H9 (cell line): ENCODE results near the gene PLEKHG3. TPM values are rescaled to one million over a fixed set of nuclear protein-coding genes. Genes with fewer than 3 reads are reported as not detected.

Source experiments
- DNase-seq: peaks from one replicate; pipeline ENCODE4 v3.0.0-alpha.2; 2017
- H2AFZ ChIP-seq: one replicate; pipeline ENCODE4 v1.6.1; 2013; ENCODE audit warnings: mild to moderate bottlenecking, low read length, control low read depth, moderate library complexity
- H2AK5ac ChIP-seq: 2 replicates; pipeline ENCODE4 v1.6.1; 2013; ENCODE audit warnings: low read length, control low read depth, mixed read lengths; ENCODE audit not compliant: insufficient read length
- H2BK120ac ChIP-seq: one replicate; pipeline ENCODE4 v1.6.1; 2013; ENCODE audit warnings: low read depth, mild to moderate bottlenecking, low read length, control low read depth, inconsistent platforms; ENCODE audit not compliant: poor library complexity, severe bottlenecking
- H2BK12ac ChIP-seq: 2 replicates; pipeline ENCODE4 v1.6.1; 2013; ENCODE audit warnings: low read length, control low read depth, mixed read lengths, low read depth; ENCODE audit not compliant: insufficient read length
- H2BK15ac ChIP-seq: 2 replicates; pipeline ENCODE4 v1.6.1; 2013; ENCODE audit warnings: low read depth, low read length, control low read depth
- H2BK20ac ChIP-seq: one replicate; pipeline ENCODE4 v1.6.1; 2013; ENCODE audit warnings: low read depth, mild to moderate bottlenecking, low read length, control low read depth, inconsistent platforms; ENCODE audit not compliant: poor library complexity, severe bottlenecking
- H2BK5ac ChIP-seq: 2 replicates; pipeline ENCODE4 v1.6.1; 2013; ENCODE audit warnings: low read length, control low read depth, mixed read lengths; ENCODE audit not compliant: insufficient read length
- H3K14ac ChIP-seq: 2 replicates; pipeline ENCODE4 v1.6.1; 2013; ENCODE audit warnings: low read length, control low read depth; ENCODE audit not compliant: insufficient read depth
- H3K18ac ChIP-seq: 2 replicates; pipeline ENCODE4 v1.6.1; 2013; ENCODE audit warnings: low read depth, mild to moderate bottlenecking, mixed read lengths, low read length, control low read depth; ENCODE audit not compliant: insufficient read length
- H3K23ac ChIP-seq: 2 replicates; pipeline ENCODE4 v1.6.1; 2013; ENCODE audit warnings: low read length, control low read depth, mixed read lengths, low read depth; ENCODE audit not compliant: insufficient read length
- H3K23me2 ChIP-seq: 2 replicates; pipeline ENCODE4 v1.6.1; 2013; ENCODE audit warnings: low read depth, mild to moderate bottlenecking, mixed read lengths, low read length, control low read depth; ENCODE audit not compliant: insufficient read length, poor library complexity, severe bottlenecking
- H3K27ac ChIP-seq: 2 replicates; pipeline ENCODE4 v1.5.1; 2013; ENCODE audit warnings: low read length, control low read depth, mixed read lengths, low read depth; ENCODE audit not compliant: insufficient read length
- H3K27me3 ChIP-seq: 2 replicates; pipeline ENCODE4 v1.6.1; 2013; ENCODE audit warnings: low read length, control low read depth, inconsistent platforms; ENCODE audit not compliant: insufficient read depth
- H3K4ac ChIP-seq: 2 replicates; pipeline ENCODE4 v1.6.1; 2013; ENCODE audit warnings: low read depth, mild to moderate bottlenecking, control low read depth, inconsistent platforms, low read length, moderate library complexity
- H3K4me1 ChIP-seq: 2 replicates; pipeline ENCODE4 v1.6.1; 2013; ENCODE audit warnings: low read length, control low read depth, inconsistent platforms; ENCODE audit not compliant: insufficient read depth
- H3K4me2 ChIP-seq: 2 replicates; pipeline ENCODE4 v1.6.1; 2013; ENCODE audit warnings: low read length, control low read depth, mixed read lengths; ENCODE audit not compliant: insufficient read length, insufficient read depth
- H3K56ac ChIP-seq: 2 replicates; pipeline ENCODE4 v1.6.1; 2013; ENCODE audit warnings: low read depth, mild to moderate bottlenecking, mixed read lengths, low read length, control low read depth; ENCODE audit not compliant: insufficient read length
- H3K79me1 ChIP-seq: 2 replicates; pipeline ENCODE4 v1.6.1; 2013; ENCODE audit warnings: low read depth, mild to moderate bottlenecking, moderate library complexity, low read length, control low read depth, inconsistent platforms; ENCODE audit not compliant: insufficient read depth, poor library complexity, severe bottlenecking
- H3K79me2 ChIP-seq: 2 replicates; pipeline ENCODE4 v1.6.1; 2013; ENCODE audit warnings: low read length, control low read depth, inconsistent platforms; ENCODE audit not compliant: insufficient read depth
- H3K9ac ChIP-seq: 2 replicates; pipeline ENCODE4 v1.6.1; 2013; ENCODE audit warnings: low read length, control low read depth, mixed read lengths; ENCODE audit not compliant: insufficient read length; ENCODE audit errors: extremely low read depth
- H3K9me3 ChIP-seq: one replicate; pipeline ENCODE4 v1.6.1; 2013; ENCODE audit warnings: low read depth, low read length, inconsistent platforms; ENCODE audit not compliant: control insufficient read depth
- H3T11ph ChIP-seq: one replicate; pipeline ENCODE4 v1.6.1; 2013; ENCODE audit warnings: mild to moderate bottlenecking, low read length, control low read depth, inconsistent platforms
- H4K20me1 ChIP-seq: one replicate; pipeline ENCODE4 v1.6.1; 2013; ENCODE audit not compliant: control insufficient read depth, insufficient read length, insufficient read depth
- H4K5ac ChIP-seq: 2 replicates; pipeline ENCODE4 v1.6.1; 2013; ENCODE audit warnings: low read depth, mild to moderate bottlenecking, mixed read lengths, low read length, control low read depth; ENCODE audit not compliant: insufficient read length
- H4K8ac ChIP-seq: replicated peaks from 2 replicates; pipeline ENCODE4 v1.6.1; 2013; ENCODE audit warnings: low read length, control low read depth, mixed read lengths, low read depth; ENCODE audit not compliant: insufficient read length
- H4K91ac ChIP-seq: 2 replicates; pipeline ENCODE4 v1.6.1; 2013; ENCODE audit warnings: low read depth, mild to moderate bottlenecking, moderate library complexity, mixed read lengths, low read length, control low read depth; ENCODE audit not compliant: insufficient read length
- H3K27ac Mint-ChIP-seq, 3 experiments: 2 replicates in 2 of 3; 3 replicates in 1 of 3; pipeline ENCODE4 v1.8.0; 2020 to 2021; ENCODE audit warnings: mixed read lengths in 3 of 3, mild to moderate bottlenecking in 1 of 3, moderate library complexity in 1 of 3
- H3K27me3 Mint-ChIP-seq: 2 replicates; pipeline ENCODE4 v1.8.0; 2021; ENCODE audit warnings: low read depth, mild to moderate bottlenecking, moderate library complexity, mixed read lengths
- H3K36me3 Mint-ChIP-seq, 3 experiments: 2 replicates in 2 of 3; 3 replicates in 1 of 3; pipeline ENCODE4 v1.8.0; 2020 to 2021; ENCODE audit warnings: low read depth in 3 of 3, mixed read lengths in 3 of 3; ENCODE audit not compliant: insufficient read depth in 1 of 3
- H3K4me1 Mint-ChIP-seq, 2 experiments: 2 replicates each; pipeline ENCODE4 v1.8.0; 2020; ENCODE audit warnings: mixed read lengths in 2 of 2
- H3K4me3 Mint-ChIP-seq, 2 experiments: 2 replicates in 1 of 2; 3 replicates in 1 of 2; pipeline ENCODE4 v1.8.0; 2020 to 2021; ENCODE audit warnings: mild to moderate bottlenecking in 2 of 2, mixed read lengths in 2 of 2, moderate library complexity in 1 of 2
- H3K9me3 Mint-ChIP-seq, 2 experiments: 2 replicates in 1 of 2; 3 replicates in 1 of 2; pipeline ENCODE4 v1.8.0; 2020; ENCODE audit warnings: mild to moderate bottlenecking in 2 of 2, mixed read lengths in 2 of 2, moderate library complexity in 1 of 2
- WGBS: extraction: QIAGEN DNeasy Blood & Tissue Kit; methylation state at CpG from one replicate; pipeline ENCODE4 v1.1.7; 2013; ENCODE audit warnings: missing lambda C conversion rate, low lambda C conversion rate, mixed read lengths; ENCODE audit not compliant: insufficient read length; ENCODE audit errors: extremely low coverage; 5-methylcytosine and 5-hydroxymethylcytosine counted together
- total RNA-seq: library from RNA; stranded (reverse); gene quantifications from 2 replicates; pipeline ENCODE4 v1.2.1, GENCODE V29; 2021
- TF ChIP-seq, protein P1 (sequence below): fragments of 200-600 bp; sonication (generic); conservative IDR thresholded peaks from 3 replicates; pipeline ENCODE4 v1.8.0; 2021; ENCODE audit warnings: antibody characterized with exemption, mild to moderate bottlenecking

The PLEKHG3 gene
- total RNA-seq, 1 experiment from 2014 or later, result 48.5 TPM

DNA sequence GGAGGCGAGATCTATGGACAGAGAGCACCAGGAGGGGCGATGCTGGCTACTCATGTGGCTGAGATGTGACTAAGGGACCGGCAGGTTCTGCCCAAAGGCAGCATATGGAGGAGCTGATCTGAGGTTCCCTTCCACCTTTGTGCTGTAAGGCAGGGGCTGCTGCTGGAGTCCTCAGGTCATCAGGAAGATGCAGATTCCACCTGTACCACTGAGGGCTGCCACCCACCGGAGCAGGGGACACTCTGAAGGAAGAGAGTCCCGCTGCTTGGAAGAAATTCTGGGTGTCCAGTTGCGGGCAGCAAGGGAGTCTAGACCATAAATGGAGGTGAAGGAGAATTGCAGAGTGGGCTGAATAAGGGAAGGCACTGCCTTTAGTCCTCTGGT is 55.3 kb downstream of the PLEKHG3 start:
- Histone ChIP-seq H2BK15ac (no peak overlapping the region), H2AK5ac (no peak overlapping the region), H2BK5ac (no peak overlapping the region), H3K14ac (no peak overlapping the region), H4K8ac (no peak overlapping the region), H3K4ac (no peak overlapping the region), H3K9me3 (no peaks in the 10 kb centered on the region), H3K27me3 (no peaks in the 10 kb centered on the region), H3T11ph (no peak overlapping the region), H4K20me1 (no peaks in the 10 kb centered on the region), H2BK120ac (no peak overlapping the region), H4K91ac (no peak overlapping the region), H3K9ac (no peak overlapping the region), H3K23ac (no peak overlapping the region), H3K79me1 (no peaks in the 10 kb centered on the region), H3K18ac (no peak overlapping the region), H2BK12ac (no peak overlapping the region), H2AFZ (no peak overlapping the region), H3K79me2 (no peaks in the 10 kb centered on the region), H3K4me2 (no peak overlapping the region), H3K27ac (no peak overlapping the region), H3K23me2 (peaks cover 1% of the 10 kb centered on the region), H3K4me1 (peaks cover 5% of the 10 kb centered on the region; the same call in 1 of the 2 replicates), H3K56ac (no peak overlapping the region), H2BK20ac (no peak overlapping the region), H4K5ac (no peak overlapping the region)
- H3K4me1 Mint-ChIP-seq, result peaks cover 48 to 58% of the 10 kb centered on the region in 2 experiments
- no CpG with 5 or more reads among the region's 6 CpGs for WGBS
- H3K27ac Mint-ChIP-seq, result no peak overlapping the region
- peaks cover 28% of the 10 kb centered on the region for H3K27me3 Mint-ChIP-seq
- TF ChIP-seq, protein P1, sequence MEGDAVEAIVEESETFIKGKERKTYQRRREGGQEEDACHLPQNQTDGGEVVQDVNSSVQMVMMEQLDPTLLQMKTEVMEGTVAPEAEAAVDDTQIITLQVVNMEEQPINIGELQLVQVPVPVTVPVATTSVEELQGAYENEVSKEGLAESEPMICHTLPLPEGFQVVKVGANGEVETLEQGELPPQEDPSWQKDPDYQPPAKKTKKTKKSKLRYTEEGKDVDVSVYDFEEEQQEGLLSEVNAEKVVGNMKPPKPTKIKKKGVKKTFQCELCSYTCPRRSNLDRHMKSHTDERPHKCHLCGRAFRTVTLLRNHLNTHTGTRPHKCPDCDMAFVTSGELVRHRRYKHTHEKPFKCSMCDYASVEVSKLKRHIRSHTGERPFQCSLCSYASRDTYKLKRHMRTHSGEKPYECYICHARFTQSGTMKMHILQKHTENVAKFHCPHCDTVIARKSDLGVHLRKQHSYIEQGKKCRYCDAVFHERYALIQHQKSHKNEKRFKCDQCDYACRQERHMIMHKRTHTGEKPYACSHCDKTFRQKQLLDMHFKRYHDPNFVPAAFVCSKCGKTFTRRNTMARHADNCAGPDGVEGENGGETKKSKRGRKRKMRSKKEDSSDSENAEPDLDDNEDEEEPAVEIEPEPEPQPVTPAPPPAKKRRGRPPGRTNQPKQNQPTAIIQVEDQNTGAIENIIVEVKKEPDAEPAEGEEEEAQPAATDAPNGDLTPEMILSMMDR, result no peak
- H3K9me3 Mint-ChIP-seq, result peaks cover 0 to 3% of the 10 kb centered on the region in 2 experiments; a peak in 3 of 5 replicates
- no peak overlapping the region; a peak in 1 of 5 replicates for H3K4me3 Mint-ChIP-seq
- DNase-seq, result no peak
- no peaks in the 10 kb centered on the region; a peak in 2 of 7 replicates for H3K36me3 Mint-ChIP-seq
